ENCODE results near the gene RTN4RL2.
A peak's percentile ranks its signal among the peaks of the same experiment; 100 is the strongest.

Gene RTN4RL2

GRCh38 chr11:57460022-57460757 is at the start of gene RTN4RL2:
TSS of gene RTN4RL2 (plus strand) at chr11:57460528. CDS start at chr11:57460866, 338 bp downstream.
- TF ChIP-seq EZH2 (IDR thresholded peaks at IDR 0.05; ENCODE audit: borderline replicate concordance, low read length) = no peak
- TF ChIP-seq, protein P1, sequence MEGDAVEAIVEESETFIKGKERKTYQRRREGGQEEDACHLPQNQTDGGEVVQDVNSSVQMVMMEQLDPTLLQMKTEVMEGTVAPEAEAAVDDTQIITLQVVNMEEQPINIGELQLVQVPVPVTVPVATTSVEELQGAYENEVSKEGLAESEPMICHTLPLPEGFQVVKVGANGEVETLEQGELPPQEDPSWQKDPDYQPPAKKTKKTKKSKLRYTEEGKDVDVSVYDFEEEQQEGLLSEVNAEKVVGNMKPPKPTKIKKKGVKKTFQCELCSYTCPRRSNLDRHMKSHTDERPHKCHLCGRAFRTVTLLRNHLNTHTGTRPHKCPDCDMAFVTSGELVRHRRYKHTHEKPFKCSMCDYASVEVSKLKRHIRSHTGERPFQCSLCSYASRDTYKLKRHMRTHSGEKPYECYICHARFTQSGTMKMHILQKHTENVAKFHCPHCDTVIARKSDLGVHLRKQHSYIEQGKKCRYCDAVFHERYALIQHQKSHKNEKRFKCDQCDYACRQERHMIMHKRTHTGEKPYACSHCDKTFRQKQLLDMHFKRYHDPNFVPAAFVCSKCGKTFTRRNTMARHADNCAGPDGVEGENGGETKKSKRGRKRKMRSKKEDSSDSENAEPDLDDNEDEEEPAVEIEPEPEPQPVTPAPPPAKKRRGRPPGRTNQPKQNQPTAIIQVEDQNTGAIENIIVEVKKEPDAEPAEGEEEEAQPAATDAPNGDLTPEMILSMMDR (IDR thresholded peaks at IDR 0.05; ENCODE audit: low read length) = peak; percentile 14
- Histone ChIP-seq H3K79me2 (ENCODE audit: insufficient read depth, low read length) (no peaks in the 10 kb centered on the region), H3K27ac (ENCODE audit: low read depth, low read length, poor library complexity, severe bottlenecking) (no peak within 1 kb of the TSS), H3F3A (ENCODE audit: insufficient read depth, low read length) (no peaks in the 10 kb centered on the region), H3K9ac (ENCODE audit: low read length) (no peak within 1 kb of the TSS), H3K4me1 (ENCODE audit: insufficient read depth, low read length, severe bottlenecking) (peaks cover 35% of the 10 kb centered on the region), H4K20me1 (ENCODE audit: insufficient read depth, low read length) (no peaks in the 10 kb centered on the region), H2AFZ (ENCODE audit: low read length) (no peak within 1 kb of the TSS), H3K27me3 (ENCODE audit: insufficient read depth, low read length) (peaks cover 4% of the 10 kb centered on the region), H3K4me2 (ENCODE audit: low read length) (peak within 1 kb of the TSS; percentile 59), H3K9me2 (ENCODE audit: low read depth, low read length) (no peaks in the 10 kb centered on the region), H3K36me3 (ENCODE audit: insufficient read depth, low read length) (no peaks in the 10 kb centered on the region), H3K9me3 (ENCODE audit: low read length) (no peaks in the 10 kb centered on the region), H3K4me3 (ENCODE audit: low read depth, low read length, poor library complexity, severe bottlenecking) (peak within 1 kb of the TSS; percentile 57)

DNA sequence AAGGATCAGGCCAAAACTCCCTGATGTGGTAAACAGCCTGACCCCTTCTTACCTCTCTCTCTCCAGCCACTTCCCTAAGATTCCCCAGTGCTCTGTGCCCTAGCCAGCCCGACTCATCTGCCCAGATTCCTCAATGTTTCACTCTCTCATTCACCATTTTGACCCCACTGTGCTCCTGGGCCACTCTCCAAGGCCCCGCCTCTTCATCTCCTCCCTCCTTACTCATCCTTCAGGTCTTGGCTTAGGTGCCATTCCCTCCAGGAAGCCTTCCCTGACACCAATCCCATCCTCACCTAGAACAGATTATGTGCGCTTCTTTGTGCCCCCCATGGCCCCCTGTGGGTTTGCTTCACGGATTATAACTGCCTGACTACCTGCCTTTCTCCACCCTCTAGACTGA is 46.6 kb upstream of the RTN4RL2 start:
- Histone ChIP-seq H3F3A (ENCODE audit: insufficient read depth, low read length) (no peaks in the 10 kb centered on the region), H3K9me3 (ENCODE audit: low read length) (no peaks in the 10 kb centered on the region), H3K4me1 (ENCODE audit: insufficient read depth, low read length, severe bottlenecking) (no peaks in the 10 kb centered on the region), H3K79me2 (ENCODE audit: insufficient read depth, low read length) (no peaks in the 10 kb centered on the region), H3K27ac (ENCODE audit: low read depth, low read length, poor library complexity, severe bottlenecking) (no peak overlapping the region), H3K4me3 (ENCODE audit: low read depth, low read length, poor library complexity, severe bottlenecking) (no peak overlapping the region), H3K36me3 (ENCODE audit: insufficient read depth, low read length) (peaks cover 98% of the 10 kb centered on the region), H2AFZ (ENCODE audit: low read length) (no peak overlapping the region), H3K9me2 (ENCODE audit: low read depth, low read length) (no peaks in the 10 kb centered on the region), H3K27me3 (ENCODE audit: insufficient read depth, low read length) (no peaks in the 10 kb centered on the region), H3K4me2 (ENCODE audit: low read length) (no peak overlapping the region), H3K9ac (ENCODE audit: low read length) (no peak overlapping the region), H4K20me1 (ENCODE audit: insufficient read depth, low read length) (no peaks in the 10 kb centered on the region)
- TF ChIP-seq, protein P1 (IDR thresholded peaks at IDR 0.05; ENCODE audit: low read length) = no peak
- TF ChIP-seq EZH2 (IDR thresholded peaks at IDR 0.05; ENCODE audit: borderline replicate concordance, low read length) = no peak

GRCh38 chr11:57414612-57415212 is 45.6 kb upstream of the RTN4RL2 start:
- TF ChIP-seq EZH2 (IDR thresholded peaks at IDR 0.05; ENCODE audit: borderline replicate concordance, low read length) = no peak
- TF ChIP-seq, protein P1 (IDR thresholded peaks at IDR 0.05; ENCODE audit: low read length) = no peak
- Histone ChIP-seq H3K9ac (ENCODE audit: low read length) (no peak overlapping the region), H3K36me3 (ENCODE audit: insufficient read depth, low read length) (peaks cover 98% of the 10 kb centered on the region)

More at GRCh38 chr11:57414612-57415212, 45.6 kb upstream of the RTN4RL2 start:
- no peaks in the 10 kb centered on the region for H3K9me3 ChIP-seq (ENCODE audit: low read length)
- no peak overlapping the region for H3K4me3 ChIP-seq (ENCODE audit: low read depth, low read length, poor library complexity, severe bottlenecking)
- H3K9me2 ChIP-seq (ENCODE audit: low read depth, low read length) = no peaks in the 10 kb centered on the region
- H4K20me1 ChIP-seq (ENCODE audit: insufficient read depth, low read length) = no peaks in the 10 kb centered on the region
- no peak overlapping the region for H3K27ac ChIP-seq (ENCODE audit: low read depth, low read length, poor library complexity, severe bottlenecking)
- no peaks in the 10 kb centered on the region for H3F3A ChIP-seq (ENCODE audit: insufficient read depth, low read length)
- no peak overlapping the region for H2AFZ ChIP-seq (ENCODE audit: low read length)
- H3K27me3 ChIP-seq (ENCODE audit: insufficient read depth, low read length) = no peaks in the 10 kb centered on the region
- H3K79me2 ChIP-seq (ENCODE audit: insufficient read depth, low read length) = no peaks in the 10 kb centered on the region
- no peaks in the 10 kb centered on the region for H3K4me1 ChIP-seq (ENCODE audit: insufficient read depth, low read length, severe bottlenecking)
- H3K4me2 ChIP-seq (ENCODE audit: low read length) = no peak overlapping the region
